ENCODE results near the gene CSNK2A3.

GRCh38 chr11:11387622-11388305 lies 34.7 kb upstream of the CSNK2A3 start:
- TF ChIP-seq CTCF (IDR thresholded peaks at IDR 0.05), result no peak
- TF ChIP-seq POLR2A (IDR thresholded peaks at IDR 0.05), result no peak

All from uterus (tissue), 2 donors.